ENCODE results near the gene TMEM60. TPM values are rescaled to one million over a fixed set of nuclear protein-coding genes. Genes with fewer than 3 reads are reported as not detected.

TMEM60 gene
- polyA plus RNA-seq, 1 donor from 2014 or later: 29.3 TPM

GRCh38 chr7:77825131-77825530 lies 26.9 kb upstream of the TMEM60 start:
- no peak overlapping the region for H3K4me2 ChIP-seq (ENCODE audit: low read length)
- H3K4me3 ChIP-seq (ENCODE audit: low read length): no peak overlapping the region
- H3K36me3 ChIP-seq (ENCODE audit: insufficient read depth, low read length): no peaks in the 10 kb centered on the region
- TF ChIP-seq MXI1 (conservative IDR thresholded peaks at IDR 0.05; ENCODE audit: poor library complexity, severe bottlenecking): no peak
- TF ChIP-seq, protein P1, sequence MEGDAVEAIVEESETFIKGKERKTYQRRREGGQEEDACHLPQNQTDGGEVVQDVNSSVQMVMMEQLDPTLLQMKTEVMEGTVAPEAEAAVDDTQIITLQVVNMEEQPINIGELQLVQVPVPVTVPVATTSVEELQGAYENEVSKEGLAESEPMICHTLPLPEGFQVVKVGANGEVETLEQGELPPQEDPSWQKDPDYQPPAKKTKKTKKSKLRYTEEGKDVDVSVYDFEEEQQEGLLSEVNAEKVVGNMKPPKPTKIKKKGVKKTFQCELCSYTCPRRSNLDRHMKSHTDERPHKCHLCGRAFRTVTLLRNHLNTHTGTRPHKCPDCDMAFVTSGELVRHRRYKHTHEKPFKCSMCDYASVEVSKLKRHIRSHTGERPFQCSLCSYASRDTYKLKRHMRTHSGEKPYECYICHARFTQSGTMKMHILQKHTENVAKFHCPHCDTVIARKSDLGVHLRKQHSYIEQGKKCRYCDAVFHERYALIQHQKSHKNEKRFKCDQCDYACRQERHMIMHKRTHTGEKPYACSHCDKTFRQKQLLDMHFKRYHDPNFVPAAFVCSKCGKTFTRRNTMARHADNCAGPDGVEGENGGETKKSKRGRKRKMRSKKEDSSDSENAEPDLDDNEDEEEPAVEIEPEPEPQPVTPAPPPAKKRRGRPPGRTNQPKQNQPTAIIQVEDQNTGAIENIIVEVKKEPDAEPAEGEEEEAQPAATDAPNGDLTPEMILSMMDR (IDR thresholded peaks at IDR 0.05; ENCODE audit: poor library complexity, severe bottlenecking): no peak
- TF ChIP-seq EZH2 (IDR thresholded peaks at IDR 0.05; ENCODE audit: borderline replicate concordance, insufficient read depth, low read length, poor library complexity, severe bottlenecking): no peak
- no peak for TF ChIP-seq RAD21 (conservative IDR thresholded peaks at IDR 0.05)
- TF ChIP-seq TAF1 (IDR thresholded peaks at IDR 0.05; ENCODE audit: low read depth): no peak
- no peak for TF ChIP-seq EP300 (conservative IDR thresholded peaks at IDR 0.05; ENCODE audit: poor library complexity, severe bottlenecking)
- TF ChIP-seq POLR2AphosphoS5 (IDR thresholded peaks at IDR 0.05): no peak
- TF ChIP-seq SMC3 (conservative IDR thresholded peaks at IDR 0.05; ENCODE audit: poor library complexity): no peak
- TF ChIP-seq, protein P2, sequence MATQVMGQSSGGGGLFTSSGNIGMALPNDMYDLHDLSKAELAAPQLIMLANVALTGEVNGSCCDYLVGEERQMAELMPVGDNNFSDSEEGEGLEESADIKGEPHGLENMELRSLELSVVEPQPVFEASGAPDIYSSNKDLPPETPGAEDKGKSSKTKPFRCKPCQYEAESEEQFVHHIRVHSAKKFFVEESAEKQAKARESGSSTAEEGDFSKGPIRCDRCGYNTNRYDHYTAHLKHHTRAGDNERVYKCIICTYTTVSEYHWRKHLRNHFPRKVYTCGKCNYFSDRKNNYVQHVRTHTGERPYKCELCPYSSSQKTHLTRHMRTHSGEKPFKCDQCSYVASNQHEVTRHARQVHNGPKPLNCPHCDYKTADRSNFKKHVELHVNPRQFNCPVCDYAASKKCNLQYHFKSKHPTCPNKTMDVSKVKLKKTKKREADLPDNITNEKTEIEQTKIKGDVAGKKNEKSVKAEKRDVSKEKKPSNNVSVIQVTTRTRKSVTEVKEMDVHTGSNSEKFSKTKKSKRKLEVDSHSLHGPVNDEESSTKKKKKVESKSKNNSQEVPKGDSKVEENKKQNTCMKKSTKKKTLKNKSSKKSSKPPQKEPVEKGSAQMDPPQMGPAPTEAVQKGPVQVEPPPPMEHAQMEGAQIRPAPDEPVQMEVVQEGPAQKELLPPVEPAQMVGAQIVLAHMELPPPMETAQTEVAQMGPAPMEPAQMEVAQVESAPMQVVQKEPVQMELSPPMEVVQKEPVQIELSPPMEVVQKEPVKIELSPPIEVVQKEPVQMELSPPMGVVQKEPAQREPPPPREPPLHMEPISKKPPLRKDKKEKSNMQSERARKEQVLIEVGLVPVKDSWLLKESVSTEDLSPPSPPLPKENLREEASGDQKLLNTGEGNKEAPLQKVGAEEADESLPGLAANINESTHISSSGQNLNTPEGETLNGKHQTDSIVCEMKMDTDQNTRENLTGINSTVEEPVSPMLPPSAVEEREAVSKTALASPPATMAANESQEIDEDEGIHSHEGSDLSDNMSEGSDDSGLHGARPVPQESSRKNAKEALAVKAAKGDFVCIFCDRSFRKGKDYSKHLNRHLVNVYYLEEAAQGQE (IDR thresholded peaks at IDR 0.05; ENCODE audit: borderline replicate concordance): no peak
- H2AFZ ChIP-seq (ENCODE audit: low read depth, low read length): no peak overlapping the region
- H4K20me1 ChIP-seq (ENCODE audit: insufficient read depth): no peaks in the 10 kb centered on the region
- no peaks in the 10 kb centered on the region for H3F3A ChIP-seq (ENCODE audit: insufficient read depth, low read length, poor library complexity, severe bottlenecking)
- no peak overlapping the region for H3K27ac ChIP-seq (ENCODE audit: low read length)
- H3K27me3 ChIP-seq (ENCODE audit: insufficient read depth, low read depth, low read length): no peaks in the 10 kb centered on the region
- no peak overlapping the region for H3K9ac ChIP-seq (ENCODE audit: low read length)
- H3K79me2 ChIP-seq (replicated peaks; ENCODE audit: insufficient read depth, low read length): peaks cover 4% of the 10 kb centered on the region
- H3K9me3 ChIP-seq (ENCODE audit: low read length): peaks cover 3% of the 10 kb centered on the region
- no peaks in the 10 kb centered on the region for H3K9me2 ChIP-seq (ENCODE audit: insufficient read depth, low read length)

DNA sequence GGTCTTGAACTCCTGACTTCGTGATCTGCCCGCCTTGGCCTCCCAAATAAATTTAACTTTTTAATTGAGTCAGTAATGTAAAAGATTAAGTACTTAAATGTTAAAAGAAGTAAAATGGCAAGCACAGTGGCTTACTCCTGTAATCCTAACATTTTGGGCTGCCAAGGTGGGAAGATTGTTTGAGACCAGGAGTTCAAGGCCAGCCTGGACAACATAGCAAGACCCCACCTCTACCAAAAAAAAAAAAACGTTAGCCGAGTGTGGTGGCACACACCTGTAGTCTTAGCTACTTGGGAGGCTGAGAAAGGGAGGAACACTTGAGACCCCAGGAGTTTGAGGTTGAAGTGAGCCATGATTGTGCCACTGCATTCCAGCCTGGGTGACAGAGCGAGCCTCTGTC lies 26.4 kb upstream of the TMEM60 start:
- Histone ChIP-seq H3K4me2 (ENCODE audit: low read length) (no peak overlapping the region), H3K9ac (ENCODE audit: low read length) (no peak overlapping the region), H3F3A (ENCODE audit: insufficient read depth, low read length, poor library complexity, severe bottlenecking) (no peaks in the 10 kb centered on the region), H3K9me2 (ENCODE audit: insufficient read depth, low read length) (no peaks in the 10 kb centered on the region), H4K20me1 (ENCODE audit: insufficient read depth) (no peaks in the 10 kb centered on the region), H3K27ac (ENCODE audit: low read length) (no peak overlapping the region), H3K27me3 (ENCODE audit: insufficient read depth, low read depth, low read length) (no peaks in the 10 kb centered on the region), H3K9me3 (ENCODE audit: low read length) (peaks cover 3% of the 10 kb centered on the region), H3K79me2 (replicated peaks; ENCODE audit: insufficient read depth, low read length) (peaks cover 4% of the 10 kb centered on the region), H3K36me3 (ENCODE audit: insufficient read depth, low read length) (no peaks in the 10 kb centered on the region), H2AFZ (ENCODE audit: low read depth, low read length) (no peak overlapping the region), H3K4me3 (ENCODE audit: low read length) (no peak overlapping the region)
- TF ChIP-seq MXI1 (conservative IDR thresholded peaks at IDR 0.05; ENCODE audit: poor library complexity, severe bottlenecking): no peak

- Histone ChIP-seq H3K27ac (ENCODE audit: low read length) (no peak overlapping the region), H3K36me3 (ENCODE audit: insufficient read depth, low read length) (no peaks in the 10 kb centered on the region), H3F3A (ENCODE audit: insufficient read depth, low read length, poor library complexity, severe bottlenecking) (no peaks in the 10 kb centered on the region), H3K4me2 (ENCODE audit: low read length) (no peak overlapping the region), H3K79me2 (replicated peaks; ENCODE audit: insufficient read depth, low read length) (peaks cover 4% of the 10 kb centered on the region), H2AFZ (ENCODE audit: low read depth, low read length) (no peak overlapping the region), H3K4me3 (ENCODE audit: low read length) (no peak overlapping the region), H3K9me3 (ENCODE audit: low read length) (peaks cover 3% of the 10 kb centered on the region), H3K9me2 (ENCODE audit: insufficient read depth, low read length) (no peaks in the 10 kb centered on the region), H3K9ac (ENCODE audit: low read length) (no peak overlapping the region), H4K20me1 (ENCODE audit: insufficient read depth) (no peaks in the 10 kb centered on the region), H3K27me3 (ENCODE audit: insufficient read depth, low read depth, low read length) (no peaks in the 10 kb centered on the region)
- no peak for TF ChIP-seq EP300 (conservative IDR thresholded peaks at IDR 0.05; ENCODE audit: poor library complexity, severe bottlenecking)
These were observed 25.6 kb upstream of the TMEM60 start for GRCh38 chr7:77823787-77824186.
